Neural cell (in vitro differentiated cells): ENCODE data around the gene PSMG1. TPM values are rescaled to one million over a fixed set of nuclear protein-coding genes. Genes with fewer than 3 reads are reported as not detected.

ENCODE experiments used
- H2AFZ ChIP-seq: fragments of 200-600, 300-800 bp; sonication (generic), shearing (Covaris generic); 2 replicates; pipeline ENCODE4 v1.6.0; 2014; ENCODE audit warnings: low read depth, mild to moderate bottlenecking, antibody characterized with exemption, low read length, moderate library complexity
- H3F3A ChIP-seq: fragments of 200-600 bp; shearing (Covaris generic); 2 replicates; pipeline ENCODE4 v1.6.1; 2016; ENCODE audit warnings: mild to moderate bottlenecking, moderate library complexity, mixed read lengths, antibody characterized with exemption, low read length; ENCODE audit not compliant: insufficient read depth, poor library complexity, severe bottlenecking
- H3K27ac ChIP-seq: fragments of 200-600, 300-800 bp; sonication (generic), shearing (Covaris generic); 2 replicates; pipeline ENCODE4 v1.5.1; 2014; ENCODE audit warnings: mild to moderate bottlenecking, low read length, moderate library complexity
- H3K27me3 ChIP-seq: fragments of 300-800, 200-600 bp; sonication (generic), shearing (Covaris generic); 2 replicates; pipeline ENCODE4 v1.6.0; 2014; ENCODE audit warnings: mild to moderate bottlenecking, low read depth, low read length, moderate library complexity; ENCODE audit not compliant: insufficient read depth
- H3K36me3 ChIP-seq: fragments of 300-800, 200-600 bp; sonication (generic), shearing (Covaris generic); 2 replicates; pipeline ENCODE4 v1.5.1; 2014; ENCODE audit warnings: mild to moderate bottlenecking, antibody characterized with exemption, low read length, moderate library complexity; ENCODE audit not compliant: insufficient read depth
- H3K4me2 ChIP-seq: fragments of 300-800, 200-600 bp; sonication (generic), shearing (Covaris generic); 2 replicates; pipeline ENCODE4 v1.6.0; 2014; ENCODE audit warnings: mild to moderate bottlenecking, low read length
- H3K4me3 ChIP-seq: fragments of 300-800, 200-600 bp; sonication (generic), shearing (Covaris generic); 2 replicates; pipeline ENCODE4 v1.5.1; 2014; ENCODE audit warnings: mild to moderate bottlenecking, low read length, moderate library complexity
- H3K79me2 ChIP-seq: fragments of 200-600 bp; shearing (Covaris generic); replicated peaks from 2 replicates; pipeline ENCODE4 v1.6.0; 2014; ENCODE audit warnings: mild to moderate bottlenecking, low read length, moderate library complexity; ENCODE audit not compliant: insufficient read depth
- H3K9ac ChIP-seq: fragments of 300-800, 200-600 bp; sonication (generic), shearing (Covaris generic); 2 replicates; pipeline ENCODE4 v1.6.1; 2016; ENCODE audit warnings: mild to moderate bottlenecking, low read length, mixed read lengths
- H3K9me2 ChIP-seq: fragments of 200-600 bp; shearing (Covaris generic); 2 replicates; pipeline ENCODE4 v1.6.1; 2016; ENCODE audit warnings: mild to moderate bottlenecking, low read length, mixed read lengths; ENCODE audit not compliant: insufficient read depth
- H3K9me3 ChIP-seq: fragments of 200-600, 300-800 bp; sonication (generic), shearing (Covaris generic); 2 replicates; pipeline ENCODE4 v1.6.1; 2016; ENCODE audit warnings: mild to moderate bottlenecking, mixed run types, low read length, moderate library complexity, mixed read lengths
- H4K20me1 ChIP-seq: fragments of 200-600 bp; shearing (Covaris generic); 2 replicates; pipeline ENCODE4 v1.6.1; 2016; ENCODE audit warnings: mild to moderate bottlenecking, mixed run types; ENCODE audit not compliant: insufficient read depth
- EP300 ChIP-seq: fragments of 450-650 bp; conservative IDR thresholded peaks from 2 replicates; pipeline ENCODE4 v1.6.1; 2014; ENCODE audit warnings: antibody characterized with exemption, mild to moderate bottlenecking, moderate library complexity; ENCODE audit not compliant: poor library complexity, severe bottlenecking
- EZH2 ChIP-seq: fragments of 200-600, 300-800 bp; shearing (Covaris generic), sonication (generic); IDR thresholded peaks from 2 replicates; pipeline ENCODE4 v1.6.1; 2014; ENCODE audit warnings: antibody characterized with exemption, low read length, borderline replicate concordance, mild to moderate bottlenecking; ENCODE audit not compliant: insufficient read depth, poor library complexity, severe bottlenecking
- MXI1 ChIP-seq: fragments of 450-650 bp; conservative IDR thresholded peaks from 2 replicates; pipeline ENCODE4 v1.6.1; 2014; ENCODE audit warnings: antibody characterized with exemption, mild to moderate bottlenecking; ENCODE audit not compliant: poor library complexity, severe bottlenecking
- POLR2AphosphoS5 ChIP-seq: IDR thresholded peaks from 2 replicates; pipeline ENCODE4 v1.6.1; 2012
- RAD21 ChIP-seq: fragments of 450-650 bp; conservative IDR thresholded peaks from 2 replicates; pipeline ENCODE4 v1.6.1; 2014; ENCODE audit warnings: antibody characterized with exemption, mild to moderate bottlenecking, moderate library complexity
- SMC3 ChIP-seq: fragments of 450-650 bp; conservative IDR thresholded peaks from 2 replicates; pipeline ENCODE4 v1.6.1; 2014; ENCODE audit warnings: antibody characterized with exemption, mild to moderate bottlenecking, moderate library complexity; ENCODE audit not compliant: poor library complexity
- TAF1 ChIP-seq: IDR thresholded peaks from 2 replicates; pipeline ENCODE4 v1.6.1; 2012; ENCODE audit warnings: low read depth
- polyA plus RNA-seq: library from polyadenylated mRNA; depleted of rRNA; stranded (reverse); fragments of >200 nt; gene quantifications from 2 replicates; pipeline ENCODE4 v1.2.3, GENCODE V29; 2014
- TF ChIP-seq, protein P1 (sequence below): fragments of 450-650 bp; IDR thresholded peaks from 2 replicates; pipeline ENCODE4 v1.5.1; 2014; ENCODE audit warnings: antibody characterized with exemption, mild to moderate bottlenecking, moderate library complexity; ENCODE audit not compliant: poor library complexity, severe bottlenecking
- TF ChIP-seq, protein P2 (sequence below): IDR thresholded peaks from 2 replicates; pipeline ENCODE4 v1.6.1; 2012; ENCODE audit warnings: borderline replicate concordance

PSMG1 gene
- polyA plus RNA-seq, 1 donor from 2014 or later: 45.2 TPM

DNA sequence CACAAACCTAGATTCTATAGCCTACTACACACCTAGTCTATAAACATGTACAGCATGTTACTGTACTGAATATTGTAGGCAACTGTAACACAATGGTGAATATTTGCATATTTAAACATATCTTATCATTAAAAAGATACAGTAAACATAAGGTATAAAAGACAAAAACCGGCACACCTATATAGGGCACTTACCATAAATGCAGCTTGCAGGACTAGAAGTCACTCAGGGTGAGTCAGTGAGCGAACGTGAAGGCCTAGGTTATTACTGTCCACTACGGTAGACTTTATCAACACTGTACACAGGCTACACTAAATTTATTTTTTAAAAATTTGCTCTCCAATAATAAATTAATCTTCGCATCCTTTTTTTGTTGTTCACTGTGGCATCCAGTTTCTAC, 13.3 kb downstream of the PSMG1 start:
- no peaks in the 10 kb centered on the region for H3K27me3 ChIP-seq
- H3K4me3 ChIP-seq: no peak overlapping the region
- H3F3A ChIP-seq: no peaks in the 10 kb centered on the region
- no peak overlapping the region for H3K4me2 ChIP-seq
- H3K9ac ChIP-seq: no peak overlapping the region
- H3K79me2 ChIP-seq: no peaks in the 10 kb centered on the region
- peaks cover 5% of the 10 kb centered on the region for H3K9me3 ChIP-seq
- no peaks in the 10 kb centered on the region for H4K20me1 ChIP-seq
- no peaks in the 10 kb centered on the region for H3K36me3 ChIP-seq
- no peak overlapping the region for H2AFZ ChIP-seq
- H3K27ac ChIP-seq: no peak overlapping the region
- TF ChIP-seq TAF1: no peak
- no peak for TF ChIP-seq EP300
- no peak for TF ChIP-seq SMC3
- no peaks in the 10 kb centered on the region for H3K9me2 ChIP-seq

DNA sequence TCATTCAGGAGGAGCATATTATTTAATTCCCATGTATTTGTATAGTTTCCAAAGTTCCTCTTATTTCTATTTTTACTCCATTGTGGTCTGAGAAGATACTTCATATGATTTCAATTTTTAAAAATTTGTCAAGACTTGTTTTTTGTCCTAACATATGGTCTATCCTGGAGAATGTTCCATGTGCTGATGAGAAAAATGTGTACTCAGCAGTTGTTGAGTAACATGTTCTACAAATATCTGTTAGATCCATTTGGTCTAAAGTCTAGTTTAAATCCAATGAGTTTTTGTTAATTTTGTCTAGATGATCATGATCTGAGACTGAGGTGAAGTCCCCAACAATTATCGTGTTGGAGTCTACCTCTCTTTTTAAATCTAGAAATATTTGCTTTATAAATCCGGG, 14.5 kb downstream of the PSMG1 start:
- Histone ChIP-seq H3K9ac (no peak overlapping the region), H3F3A (no peaks in the 10 kb centered on the region), H3K9me2 (no peaks in the 10 kb centered on the region), H3K36me3 (no peaks in the 10 kb centered on the region), H3K27me3 (no peaks in the 10 kb centered on the region), H4K20me1 (no peaks in the 10 kb centered on the region), H3K4me3 (no peak overlapping the region), H3K79me2 (no peaks in the 10 kb centered on the region), H3K4me2 (no peak overlapping the region), H3K9me3 (peaks cover 9% of the 10 kb centered on the region), H2AFZ (no peak overlapping the region), H3K27ac (no peak overlapping the region)
- TF ChIP-seq EP300 (no peak), RAD21 (no peak), TAF1 (no peak), EZH2 (no peak), SMC3 (no peak), POLR2AphosphoS5 (no peak), MXI1 (no peak)
- TF ChIP-seq, protein P1, sequence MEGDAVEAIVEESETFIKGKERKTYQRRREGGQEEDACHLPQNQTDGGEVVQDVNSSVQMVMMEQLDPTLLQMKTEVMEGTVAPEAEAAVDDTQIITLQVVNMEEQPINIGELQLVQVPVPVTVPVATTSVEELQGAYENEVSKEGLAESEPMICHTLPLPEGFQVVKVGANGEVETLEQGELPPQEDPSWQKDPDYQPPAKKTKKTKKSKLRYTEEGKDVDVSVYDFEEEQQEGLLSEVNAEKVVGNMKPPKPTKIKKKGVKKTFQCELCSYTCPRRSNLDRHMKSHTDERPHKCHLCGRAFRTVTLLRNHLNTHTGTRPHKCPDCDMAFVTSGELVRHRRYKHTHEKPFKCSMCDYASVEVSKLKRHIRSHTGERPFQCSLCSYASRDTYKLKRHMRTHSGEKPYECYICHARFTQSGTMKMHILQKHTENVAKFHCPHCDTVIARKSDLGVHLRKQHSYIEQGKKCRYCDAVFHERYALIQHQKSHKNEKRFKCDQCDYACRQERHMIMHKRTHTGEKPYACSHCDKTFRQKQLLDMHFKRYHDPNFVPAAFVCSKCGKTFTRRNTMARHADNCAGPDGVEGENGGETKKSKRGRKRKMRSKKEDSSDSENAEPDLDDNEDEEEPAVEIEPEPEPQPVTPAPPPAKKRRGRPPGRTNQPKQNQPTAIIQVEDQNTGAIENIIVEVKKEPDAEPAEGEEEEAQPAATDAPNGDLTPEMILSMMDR: no peak
- TF ChIP-seq, protein P2, sequence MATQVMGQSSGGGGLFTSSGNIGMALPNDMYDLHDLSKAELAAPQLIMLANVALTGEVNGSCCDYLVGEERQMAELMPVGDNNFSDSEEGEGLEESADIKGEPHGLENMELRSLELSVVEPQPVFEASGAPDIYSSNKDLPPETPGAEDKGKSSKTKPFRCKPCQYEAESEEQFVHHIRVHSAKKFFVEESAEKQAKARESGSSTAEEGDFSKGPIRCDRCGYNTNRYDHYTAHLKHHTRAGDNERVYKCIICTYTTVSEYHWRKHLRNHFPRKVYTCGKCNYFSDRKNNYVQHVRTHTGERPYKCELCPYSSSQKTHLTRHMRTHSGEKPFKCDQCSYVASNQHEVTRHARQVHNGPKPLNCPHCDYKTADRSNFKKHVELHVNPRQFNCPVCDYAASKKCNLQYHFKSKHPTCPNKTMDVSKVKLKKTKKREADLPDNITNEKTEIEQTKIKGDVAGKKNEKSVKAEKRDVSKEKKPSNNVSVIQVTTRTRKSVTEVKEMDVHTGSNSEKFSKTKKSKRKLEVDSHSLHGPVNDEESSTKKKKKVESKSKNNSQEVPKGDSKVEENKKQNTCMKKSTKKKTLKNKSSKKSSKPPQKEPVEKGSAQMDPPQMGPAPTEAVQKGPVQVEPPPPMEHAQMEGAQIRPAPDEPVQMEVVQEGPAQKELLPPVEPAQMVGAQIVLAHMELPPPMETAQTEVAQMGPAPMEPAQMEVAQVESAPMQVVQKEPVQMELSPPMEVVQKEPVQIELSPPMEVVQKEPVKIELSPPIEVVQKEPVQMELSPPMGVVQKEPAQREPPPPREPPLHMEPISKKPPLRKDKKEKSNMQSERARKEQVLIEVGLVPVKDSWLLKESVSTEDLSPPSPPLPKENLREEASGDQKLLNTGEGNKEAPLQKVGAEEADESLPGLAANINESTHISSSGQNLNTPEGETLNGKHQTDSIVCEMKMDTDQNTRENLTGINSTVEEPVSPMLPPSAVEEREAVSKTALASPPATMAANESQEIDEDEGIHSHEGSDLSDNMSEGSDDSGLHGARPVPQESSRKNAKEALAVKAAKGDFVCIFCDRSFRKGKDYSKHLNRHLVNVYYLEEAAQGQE: no peak

DNA sequence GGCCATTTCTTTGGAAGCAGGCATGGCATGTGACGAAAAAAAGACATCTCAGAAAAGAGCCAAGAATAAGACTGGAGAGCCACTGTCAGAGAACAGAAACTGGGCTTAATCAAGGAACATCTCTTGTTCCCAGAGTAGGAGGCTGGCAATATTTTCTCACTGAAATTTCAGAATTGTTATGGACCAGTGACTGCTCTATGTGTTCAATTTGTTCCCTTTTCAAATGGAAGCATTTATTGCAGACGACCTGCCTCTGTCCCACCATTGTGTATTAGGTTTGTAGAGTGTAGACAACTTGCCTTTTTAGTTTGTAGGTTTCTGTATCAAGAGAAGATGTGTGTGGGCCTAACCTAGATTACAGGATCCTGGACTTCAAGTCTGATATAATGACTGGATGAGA, 18.7 kb downstream of the PSMG1 start:
- Histone ChIP-seq H3K79me2 (no peaks in the 10 kb centered on the region), H3K9me3 (peaks cover 9% of the 10 kb centered on the region), H3K27me3 (no peaks in the 10 kb centered on the region), H3K36me3 (no peaks in the 10 kb centered on the region), H3K4me2 (no peak overlapping the region), H3K27ac (no peak overlapping the region), H2AFZ (no peak overlapping the region), H4K20me1 (no peaks in the 10 kb centered on the region), H3K4me3 (no peak overlapping the region), H3K9ac (no peak overlapping the region), H3F3A (no peaks in the 10 kb centered on the region), H3K9me2 (no peaks in the 10 kb centered on the region)
- no peak for TF ChIP-seq SMC3
- TF ChIP-seq, protein P1: no peak
- TF ChIP-seq EP300: no peak
- TF ChIP-seq, protein P2: no peak
- TF ChIP-seq RAD21: no peak
- no peak for TF ChIP-seq MXI1
- TF ChIP-seq EZH2: no peak
- no peak for TF ChIP-seq TAF1
- no peak for TF ChIP-seq POLR2AphosphoS5
